Myocyte (in vitro differentiated cells): ENCODE results near the gene FSTL5. TPM values are rescaled to one million over a fixed set of nuclear protein-coding genes. Genes with fewer than 3 reads are reported as not detected.

ENCODE experiments used
- DNase-seq: peaks from one replicate; pipeline ENCODE4 v3.0.0-alpha.2; 2012; ENCODE audit warnings: low read depth
- total RNA-seq: library from RNA; depleted of rRNA; stranded (reverse); fragments of >200 nt; gene quantifications from 2 replicates; pipeline ENCODE4 v1.2.3, GENCODE V29; 2014

The FSTL5 gene
- total RNA-seq, 1 donor from 2014 or later, result 0.19 TPM

- DNase-seq, result no peak
These were observed 226.2 kb downstream of the FSTL5 start for GRCh38 chr4:161937596-161937995.

DNA sequence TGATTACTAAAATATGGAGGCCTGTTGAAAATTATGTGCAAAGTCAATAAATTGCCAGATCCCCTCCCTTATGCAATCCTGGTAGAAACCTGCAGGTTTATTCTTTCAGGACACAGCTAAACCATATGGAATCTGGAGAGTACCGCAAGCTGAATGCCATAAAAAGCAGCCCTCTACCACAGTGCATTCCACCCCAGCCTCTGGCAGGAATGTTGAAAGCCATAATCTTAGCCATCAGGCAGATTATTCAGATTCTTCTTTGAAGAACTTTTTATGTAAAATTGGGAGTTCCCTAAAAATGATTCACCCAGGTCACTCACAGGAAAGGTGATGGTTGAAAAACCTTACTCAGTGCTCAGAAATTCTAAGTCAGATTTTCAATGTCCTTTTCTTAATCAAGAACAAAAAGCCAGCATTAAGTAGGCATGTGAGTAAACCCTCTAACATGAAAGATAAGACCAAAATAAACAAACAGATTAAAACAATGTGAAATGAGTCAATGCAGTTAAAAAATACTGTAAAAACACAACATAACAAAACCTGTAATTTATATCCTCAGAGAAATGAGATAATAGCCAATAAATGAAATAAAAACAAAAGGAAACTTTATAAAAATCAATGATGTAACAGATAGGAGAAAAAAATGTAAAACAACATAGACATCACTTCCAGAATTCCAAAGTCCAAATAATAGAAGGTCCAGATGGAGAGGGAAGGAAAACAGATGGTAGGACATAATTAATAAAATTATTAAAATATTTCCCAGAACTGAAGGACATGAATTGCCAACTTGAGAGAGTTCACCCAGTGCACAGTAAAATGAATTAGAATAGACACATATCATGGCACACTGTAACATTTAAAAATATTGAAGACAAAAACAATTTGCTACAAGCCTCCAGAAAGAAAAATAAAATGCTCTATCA, 226.9 kb downstream of the FSTL5 start:
- DNase-seq, result peak; percentile 54

DNA sequence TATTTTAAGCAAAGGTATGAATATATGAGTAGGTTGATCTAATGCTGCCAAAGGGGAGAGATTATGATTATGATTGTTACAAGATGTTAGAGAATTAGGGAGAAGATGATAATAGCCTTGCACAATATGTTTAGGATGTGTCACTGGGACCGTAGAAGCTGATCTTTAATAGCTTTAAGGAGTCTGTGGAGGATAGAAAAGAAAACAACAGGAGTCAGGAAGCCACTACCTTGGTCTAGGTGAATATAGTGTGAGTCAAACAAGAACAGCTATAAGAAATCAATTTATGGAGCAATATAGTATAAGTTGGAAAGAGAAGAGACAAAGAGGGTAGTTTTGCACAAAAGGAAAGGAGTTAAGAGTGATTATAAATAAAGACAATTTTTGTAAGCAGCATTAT, 232.7 kb downstream of the FSTL5 start:
- DNase-seq, result no peak

DNA sequence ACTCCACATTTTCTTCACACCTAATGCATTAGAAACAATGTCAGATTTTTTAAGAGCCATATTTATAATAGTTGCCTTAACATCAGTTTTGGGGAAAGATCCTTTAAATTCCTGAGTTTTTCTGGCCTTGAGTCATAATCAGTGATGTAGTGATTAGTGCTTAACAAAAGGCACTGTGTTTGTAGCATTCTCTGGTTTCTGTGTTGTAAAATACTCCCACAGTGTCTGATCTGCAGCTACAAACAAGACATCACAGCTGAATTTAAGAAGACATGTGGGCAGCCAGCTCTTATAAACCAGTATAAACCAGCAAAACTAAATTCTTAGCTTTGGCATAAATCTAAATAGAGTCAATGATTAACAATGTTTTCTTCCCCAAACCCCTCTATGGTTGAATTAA, 233.8 kb downstream of the FSTL5 start:
- no peak for DNase-seq

- no peak for DNase-seq
These were observed 237.6 kb downstream of the FSTL5 start for GRCh38 chr4:161926033-161926828.

GRCh38 chr4:161920304-161921052, 243.3 kb downstream of the FSTL5 start:
- no peak for DNase-seq

GRCh38 chr4:161919442-161920220, 244.2 kb downstream of the FSTL5 start:
- no peak for DNase-seq

- no peak for DNase-seq
These were observed 247.8 kb downstream of the FSTL5 start for GRCh38 chr4:161916035-161916434.

DNA sequence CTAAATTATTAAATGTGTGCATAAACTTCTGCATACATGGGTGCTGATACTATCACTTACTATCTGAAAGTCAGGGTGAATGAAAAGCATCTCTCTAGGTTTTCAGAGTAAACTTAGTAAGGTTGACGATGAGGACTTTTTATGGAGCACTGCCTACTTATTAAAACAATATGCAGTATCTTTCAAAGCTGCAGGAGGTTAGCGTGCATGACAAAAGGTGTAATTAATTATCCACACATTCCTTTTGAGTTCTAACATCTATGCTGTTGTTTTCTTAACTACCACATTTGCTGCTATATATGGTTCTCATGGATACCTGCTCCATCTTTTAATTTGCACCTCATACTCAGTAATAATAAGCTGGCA, 256.2 kb downstream of the FSTL5 start:
- no peak for DNase-seq

DNA sequence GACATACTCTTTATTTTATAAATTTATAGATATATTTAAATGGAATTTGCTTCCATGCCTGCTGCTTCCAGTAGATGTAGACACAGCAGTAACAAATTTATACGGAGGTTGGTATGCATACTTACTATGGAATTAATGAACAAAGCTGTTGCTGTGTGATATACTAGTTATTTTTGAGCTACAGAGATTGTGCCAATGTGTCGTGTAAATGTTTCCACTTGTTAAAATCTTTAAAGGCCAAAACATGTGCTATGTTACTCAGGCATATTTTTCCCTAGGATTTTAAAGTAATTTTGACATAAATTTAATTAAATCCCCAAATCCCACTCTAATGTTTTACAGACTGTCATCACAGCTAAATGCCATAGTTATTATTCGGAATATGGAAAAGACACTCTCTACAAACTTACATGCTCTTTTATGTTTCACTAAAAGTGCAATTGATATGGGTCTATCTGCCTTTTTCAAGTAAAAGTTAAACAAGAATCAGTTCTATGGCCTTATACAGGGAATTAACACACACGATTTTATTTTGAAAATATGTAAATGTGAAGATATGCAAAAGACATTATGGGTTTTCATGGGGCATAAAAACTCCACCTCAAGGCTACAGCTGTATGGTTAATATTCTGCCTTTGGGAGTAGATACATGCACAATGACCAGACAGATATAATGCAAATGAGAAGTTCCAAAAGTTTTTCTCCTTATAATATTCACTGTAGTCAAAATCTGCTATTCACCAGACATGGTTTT, 256.8 kb downstream of the FSTL5 start:
- DNase-seq, result no peak

GRCh38 chr4:161900110-161900509, 263.7 kb downstream of the FSTL5 start:
- DNase-seq, result no peak

DNA sequence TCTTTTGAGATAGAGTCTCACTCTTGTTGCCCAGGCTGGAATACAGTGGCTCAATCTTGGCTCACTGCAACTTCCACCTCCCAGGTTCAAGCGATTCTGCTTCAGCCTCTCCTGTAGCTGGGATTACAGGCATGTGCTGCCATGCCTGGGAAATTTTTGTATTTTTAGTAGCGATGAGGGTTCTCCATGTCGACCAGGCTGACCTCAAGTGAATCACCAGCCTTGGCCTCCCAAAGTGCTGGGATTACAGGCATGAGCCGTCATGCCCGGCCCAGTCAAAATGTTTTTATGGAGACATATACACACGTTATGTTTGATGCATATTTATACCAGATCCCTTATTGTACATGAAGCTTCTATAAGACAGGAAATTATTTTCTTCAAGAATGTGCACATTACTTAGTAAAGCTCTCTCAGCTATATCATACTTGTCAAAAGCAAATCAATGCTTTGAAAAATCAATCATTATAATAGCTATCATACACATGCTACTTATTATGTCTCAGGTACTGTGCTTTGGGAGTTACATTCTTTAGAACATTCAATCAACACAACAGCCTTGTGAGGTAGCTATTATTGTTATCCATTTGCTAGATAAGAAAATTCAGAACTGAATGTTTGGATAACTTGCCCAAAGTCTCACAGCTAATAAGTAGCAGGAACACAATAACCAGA, 269.2 kb downstream of the FSTL5 start:
- peak; percentile 39 for DNase-seq

DNA sequence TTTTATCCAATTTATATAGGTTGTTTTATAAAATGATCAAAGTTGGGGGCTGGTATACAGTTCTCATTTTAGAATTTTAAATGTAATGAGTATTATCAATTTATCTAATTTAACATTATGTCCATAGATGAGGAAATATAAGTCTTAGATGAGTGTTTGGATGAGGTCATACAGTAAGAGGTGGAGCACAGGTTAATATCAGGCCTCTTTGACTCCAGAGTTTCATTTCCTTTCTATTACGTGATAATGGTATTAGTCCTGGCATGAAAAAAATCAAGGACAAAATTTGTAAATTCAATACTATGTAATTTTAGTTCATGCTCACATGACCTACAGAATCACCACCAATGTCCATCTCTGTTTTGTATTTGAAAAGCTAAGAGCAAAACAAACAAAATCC, 269.8 kb downstream of the FSTL5 start:
- no peak for DNase-seq

DNA sequence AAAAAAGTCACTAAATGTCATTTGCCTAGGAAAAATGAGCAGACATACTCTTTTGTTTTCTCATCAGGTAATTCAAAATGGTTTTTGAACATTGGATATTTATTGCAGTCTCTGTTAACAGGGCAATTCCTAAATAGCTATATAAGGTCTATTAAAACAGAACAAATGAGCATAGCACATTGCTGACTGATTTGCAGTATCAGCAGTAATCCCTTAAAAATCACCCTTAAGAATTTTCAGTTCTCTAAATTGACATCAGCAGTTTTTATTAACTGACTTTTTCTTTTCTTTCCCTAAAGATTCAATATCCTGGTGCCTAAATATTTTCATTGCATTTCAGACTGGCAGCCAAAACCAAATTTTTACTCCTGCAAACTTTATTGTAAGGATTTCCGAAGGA, 270.2 kb downstream of the FSTL5 start:
- no peak for DNase-seq

- DNase-seq, result no peak
These were observed 270.8 kb downstream of the FSTL5 start for GRCh38 chr4:161892951-161893350.

GRCh38 chr4:161883157-161883556, 280.6 kb downstream of the FSTL5 start:
- DNase-seq, result no peak

- peak; percentile 2 for DNase-seq
These were observed 282.4 kb downstream of the FSTL5 start for GRCh38 chr4:161881370-161881769.

GRCh38 chr4:161869511-161869910, 294.3 kb downstream of the FSTL5 start:
- no peak for DNase-seq

DNA sequence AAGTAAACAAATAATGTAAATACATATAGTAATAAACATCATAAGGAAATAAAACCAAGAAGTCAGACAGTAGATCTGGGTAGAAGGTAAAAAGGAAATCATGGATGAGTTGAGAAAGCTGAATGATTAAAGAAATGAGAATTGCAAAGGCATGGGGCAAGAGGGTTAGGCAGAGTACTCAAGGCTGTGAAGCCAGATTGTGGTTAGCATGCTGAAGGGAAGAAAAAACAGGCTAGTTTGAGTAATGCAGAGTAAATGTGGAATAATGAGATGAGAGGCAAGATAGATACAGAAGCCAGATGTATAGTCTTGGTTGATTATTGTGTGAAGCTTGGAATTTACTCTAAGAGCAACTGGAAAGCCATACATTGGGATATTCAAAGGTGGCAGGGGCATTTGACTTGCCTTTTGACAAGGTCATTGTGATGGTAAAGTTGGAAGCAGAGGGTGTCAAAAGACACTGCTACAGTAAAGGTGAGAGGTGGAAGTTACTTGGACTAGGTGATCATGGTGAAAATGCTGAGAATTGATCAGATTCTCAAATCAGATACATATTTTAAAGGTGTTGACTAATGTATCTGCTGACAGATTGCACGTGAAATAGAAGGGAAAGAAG, 307.0 kb downstream of the FSTL5 start:
- no peak for DNase-seq
